ENCODE data around the gene IL17RC.
A peak's percentile ranks its signal among the peaks of the same experiment; 100 is the strongest.
"Not testable (repeated sequence)": the region's sequence is repeated elsewhere in the genome, so short reads cannot be mapped to it uniquely, and the experiment has no call there.

The IL17RC gene

GRCh38 chr3:9887480-9887879, 29.4 kb upstream of the IL17RC start:
- Histone ChIP-seq H3K9me3 (ENCODE audit: control insufficient read depth, insufficient read depth, low read length) (no peaks in the 10 kb centered on the region), H3K4me1 (ENCODE audit: insufficient read depth, low read length) (peaks cover 12% of the 10 kb centered on the region), H3K9ac (ENCODE audit: low read depth, low read length) (no peak overlapping the region), H3K36me3 (ENCODE audit: insufficient read depth, low read length) (no peaks in the 10 kb centered on the region)

- no peaks in the 10 kb centered on the region for H3K9me3 ChIP-seq (ENCODE audit: control insufficient read depth, insufficient read depth, low read length)
- peaks cover 4% of the 10 kb centered on the region; the same call in 1 of the 2 replicates for H3K36me3 ChIP-seq (ENCODE audit: insufficient read depth, low read length)
- H3K9ac ChIP-seq (ENCODE audit: low read depth, low read length) = no peak overlapping the region
- peaks cover 12% of the 10 kb centered on the region for H3K4me1 ChIP-seq (ENCODE audit: insufficient read depth, low read length)
These were observed 28.4 kb upstream of the IL17RC start for GRCh38 chr3:9888540-9888939.

- Histone ChIP-seq H3K36me3 (ENCODE audit: insufficient read depth, low read length) (peaks cover 4% of the 10 kb centered on the region; the same call in 1 of the 2 replicates), H3K9me3 (ENCODE audit: control insufficient read depth, insufficient read depth, low read length) (no peaks in the 10 kb centered on the region), H3K9ac (ENCODE audit: low read depth, low read length) (no peak overlapping the region), H3K4me1 (ENCODE audit: insufficient read depth, low read length) (peaks cover 3% of the 10 kb centered on the region)
These were observed 27.5 kb upstream of the IL17RC start for GRCh38 chr3:9889405-9889804.

- H3K4me1 ChIP-seq (ENCODE audit: insufficient read depth, low read length) = no peaks in the 10 kb centered on the region
- peak within 1 kb of the TSS; percentile 95 for H3K9ac ChIP-seq (ENCODE audit: low read depth, low read length)
- no peaks in the 10 kb centered on the region for H3K9me3 ChIP-seq (ENCODE audit: control insufficient read depth, insufficient read depth, low read length)
- peaks cover 4% of the 10 kb centered on the region; the same call in 1 of the 2 replicates for H3K36me3 ChIP-seq (ENCODE audit: insufficient read depth, low read length)
These were observed 26.4 kb upstream of the IL17RC start, which contains the start of gene JAGN1 for GRCh38 chr3:9890249-9891071. Gene JAGN1 (plus strand): TSS chr3:9890610. CDS start chr3:9890723, 113 bp downstream.

GRCh38 chr3:9891072-9891622, 25.8 kb upstream of the IL17RC start:
- Histone ChIP-seq H3K9me3 (ENCODE audit: control insufficient read depth, insufficient read depth, low read length) (no peaks in the 10 kb centered on the region), H3K4me1 (ENCODE audit: insufficient read depth, low read length) (no peaks in the 10 kb centered on the region), H3K36me3 (ENCODE audit: insufficient read depth, low read length) (peaks cover 4% of the 10 kb centered on the region; the same call in 1 of the 2 replicates), H3K9ac (ENCODE audit: low read depth, low read length) (peak overlapping the region; percentile 95)

GRCh38 chr3:9893739-9894138, 23.2 kb upstream of the IL17RC start:
- Histone ChIP-seq H3K9ac (ENCODE audit: low read depth, low read length) (no peak overlapping the region), H3K36me3 (ENCODE audit: insufficient read depth, low read length) (peaks cover 4% of the 10 kb centered on the region; the same call in 1 of the 2 replicates), H3K9me3 (ENCODE audit: control insufficient read depth, insufficient read depth, low read length) (no peaks in the 10 kb centered on the region), H3K4me1 (ENCODE audit: insufficient read depth, low read length) (no peaks in the 10 kb centered on the region)

- not testable (repeated sequence) for H3K9me3 ChIP-seq (ENCODE audit: control insufficient read depth, insufficient read depth, low read length); H3K36me3 ChIP-seq (ENCODE audit: insufficient read depth, low read length); H3K9ac ChIP-seq (ENCODE audit: low read depth, low read length); H3K4me1 ChIP-seq (ENCODE audit: insufficient read depth, low read length)
These were observed 21.2 kb upstream of the IL17RC start for GRCh38 chr3:9895715-9896114.

GRCh38 chr3:9896755-9897407, 20.0 kb upstream of the IL17RC start:
- H3K4me1 ChIP-seq (ENCODE audit: insufficient read depth, low read length); H3K9me3 ChIP-seq (ENCODE audit: control insufficient read depth, insufficient read depth, low read length); H3K9ac ChIP-seq (ENCODE audit: low read depth, low read length); H3K36me3 ChIP-seq (ENCODE audit: insufficient read depth, low read length): not testable (repeated sequence)

- Histone ChIP-seq H3K4me1 (ENCODE audit: insufficient read depth, low read length) (peaks cover 9% of the 10 kb centered on the region), H3K9ac (ENCODE audit: low read depth, low read length) (no peak overlapping the region), H3K36me3 (ENCODE audit: insufficient read depth, low read length) (peaks cover 4% of the 10 kb centered on the region; the same call in 1 of the 2 replicates), H3K9me3 (ENCODE audit: control insufficient read depth, insufficient read depth, low read length) (no peaks in the 10 kb centered on the region)
These were observed 19.2 kb upstream of the IL17RC start for GRCh38 chr3:9897408-9898372.

GRCh38 chr3:9898467-9899241, 18.2 kb upstream of the IL17RC start:
- H3K4me1 ChIP-seq (ENCODE audit: insufficient read depth, low read length) = peaks cover 18% of the 10 kb centered on the region
- H3K9ac ChIP-seq (ENCODE audit: low read depth, low read length) = no peak overlapping the region
- no peaks in the 10 kb centered on the region for H3K36me3 ChIP-seq (ENCODE audit: insufficient read depth, low read length)
- no peaks in the 10 kb centered on the region for H3K9me3 ChIP-seq (ENCODE audit: control insufficient read depth, insufficient read depth, low read length)

- peaks cover 18% of the 10 kb centered on the region for H3K4me1 ChIP-seq (ENCODE audit: insufficient read depth, low read length)
- no peaks in the 10 kb centered on the region for H3K36me3 ChIP-seq (ENCODE audit: insufficient read depth, low read length)
- no peaks in the 10 kb centered on the region for H3K9me3 ChIP-seq (ENCODE audit: control insufficient read depth, insufficient read depth, low read length)
- H3K9ac ChIP-seq (ENCODE audit: low read depth, low read length) = no peak overlapping the region
These were observed 17.6 kb upstream of the IL17RC start for GRCh38 chr3:9899289-9899791.

- H3K4me1 ChIP-seq (ENCODE audit: insufficient read depth, low read length) = peaks cover 18% of the 10 kb centered on the region
- not testable (repeated sequence) for H3K36me3 ChIP-seq (ENCODE audit: insufficient read depth, low read length); H3K9ac ChIP-seq (ENCODE audit: low read depth, low read length); H3K9me3 ChIP-seq (ENCODE audit: control insufficient read depth, insufficient read depth, low read length)
These were observed 15.9 kb upstream of the IL17RC start for GRCh38 chr3:9900965-9901415.

GRCh38 chr3:9901967-9902366, 14.9 kb upstream of the IL17RC start:
- no peaks in the 10 kb centered on the region for H3K36me3 ChIP-seq (ENCODE audit: insufficient read depth, low read length)
- H3K9ac ChIP-seq (ENCODE audit: low read depth, low read length) = 0 out of 2 replicates have a peak overlapping the region, but pooled peaks have one; percentile 19
- H3K9me3 ChIP-seq (ENCODE audit: control insufficient read depth, insufficient read depth, low read length) = no peaks in the 10 kb centered on the region
- H3K4me1 ChIP-seq (ENCODE audit: insufficient read depth, low read length) = peaks cover 18% of the 10 kb centered on the region
